ENCODE results near the gene IKZF1.

DNA sequence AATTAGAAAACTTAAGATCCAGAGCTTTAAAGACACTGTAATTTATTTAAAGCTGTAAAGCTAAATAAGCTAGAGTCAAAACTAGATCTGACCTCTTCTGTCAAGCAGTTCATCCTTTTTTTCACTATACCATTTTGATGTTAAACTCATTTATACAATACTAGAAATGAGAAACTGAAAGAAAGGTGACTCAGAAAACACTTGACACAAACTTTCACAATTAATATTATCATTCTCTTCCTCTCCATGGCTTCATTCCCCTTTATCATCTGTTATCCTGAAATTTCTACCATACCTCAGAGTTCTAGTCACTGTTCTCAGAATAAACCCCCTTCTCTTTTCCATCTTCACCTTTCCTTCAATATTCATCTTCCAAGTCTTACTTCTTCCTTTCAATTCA lies 144.3 kb downstream of the IKZF1 start:
- TF ChIP-seq POLR2A (IDR thresholded peaks at IDR 0.05; ENCODE audit: borderline replicate concordance, extremely low read depth, insufficient read depth, insufficient read length) = no peak
- TF ChIP-seq, protein P1, sequence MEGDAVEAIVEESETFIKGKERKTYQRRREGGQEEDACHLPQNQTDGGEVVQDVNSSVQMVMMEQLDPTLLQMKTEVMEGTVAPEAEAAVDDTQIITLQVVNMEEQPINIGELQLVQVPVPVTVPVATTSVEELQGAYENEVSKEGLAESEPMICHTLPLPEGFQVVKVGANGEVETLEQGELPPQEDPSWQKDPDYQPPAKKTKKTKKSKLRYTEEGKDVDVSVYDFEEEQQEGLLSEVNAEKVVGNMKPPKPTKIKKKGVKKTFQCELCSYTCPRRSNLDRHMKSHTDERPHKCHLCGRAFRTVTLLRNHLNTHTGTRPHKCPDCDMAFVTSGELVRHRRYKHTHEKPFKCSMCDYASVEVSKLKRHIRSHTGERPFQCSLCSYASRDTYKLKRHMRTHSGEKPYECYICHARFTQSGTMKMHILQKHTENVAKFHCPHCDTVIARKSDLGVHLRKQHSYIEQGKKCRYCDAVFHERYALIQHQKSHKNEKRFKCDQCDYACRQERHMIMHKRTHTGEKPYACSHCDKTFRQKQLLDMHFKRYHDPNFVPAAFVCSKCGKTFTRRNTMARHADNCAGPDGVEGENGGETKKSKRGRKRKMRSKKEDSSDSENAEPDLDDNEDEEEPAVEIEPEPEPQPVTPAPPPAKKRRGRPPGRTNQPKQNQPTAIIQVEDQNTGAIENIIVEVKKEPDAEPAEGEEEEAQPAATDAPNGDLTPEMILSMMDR (IDR thresholded peaks at IDR 0.05 in 2 of 3, conservative IDR thresholded peaks at IDR 0.05 in 1 of 3; ENCODE audit: borderline replicate concordance in 1 of 3, insufficient read depth in 1 of 3, low read depth in 2 of 3, low read length in 2 of 3) = no peak
- TF ChIP-seq YY1 (IDR thresholded peaks at IDR 0.05; ENCODE audit: extremely low read depth, insufficient replicate concordance, low read depth, low read length) = no peak
- no peak for TF ChIP-seq ZNF274 (IDR thresholded peaks at IDR 0.05; ENCODE audit: low read depth, low read length)
- no peak for TF ChIP-seq FOSL1 (IDR thresholded peaks at IDR 0.05; ENCODE audit: low read depth)
- TF ChIP-seq, protein P2, sequence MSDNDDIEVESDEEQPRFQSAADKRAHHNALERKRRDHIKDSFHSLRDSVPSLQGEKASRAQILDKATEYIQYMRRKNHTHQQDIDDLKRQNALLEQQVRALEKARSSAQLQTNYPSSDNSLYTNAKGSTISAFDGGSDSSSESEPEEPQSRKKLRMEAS (IDR thresholded peaks at IDR 0.05) = no peak
- no peak for TF ChIP-seq CEBPB (IDR thresholded peaks at IDR 0.05; ENCODE audit: low read depth)
